Sigmoid colon (tissue), 4 donors: Measurements from ENCODE around the gene RARS2.

Experiments
- EP300 ChIP-seq, 4 donors: sonication (generic); formaldehyde crosslinking; IDR thresholded peaks; one replicate each; pipeline ENCODE4 v1.6.1; 2017; ENCODE audit warnings: antibody characterized with exemption in 4 of 4
- POLR2A ChIP-seq, 2 donors: fragments of 450-650 bp; IDR thresholded peaks; one replicate each; pipeline ENCODE4 v1.6.1; 2016; ENCODE audit warnings: antibody characterized with exemption in 2 of 2, mild to moderate bottlenecking in 2 of 2, moderate library complexity in 2 of 2
- TF ChIP-seq, protein P1 (sequence below), 4 experiments: fragments of 450-650 bp in 3 of 4; fragments of 200-600 bp in 1 of 4; IDR thresholded peaks; one replicate each; pipeline ENCODE4 v1.5.1; 2016 to 2019; ENCODE audit warnings: antibody characterized with exemption in 4 of 4, mild to moderate bottlenecking in 3 of 4, moderate library complexity in 2 of 4

DNA sequence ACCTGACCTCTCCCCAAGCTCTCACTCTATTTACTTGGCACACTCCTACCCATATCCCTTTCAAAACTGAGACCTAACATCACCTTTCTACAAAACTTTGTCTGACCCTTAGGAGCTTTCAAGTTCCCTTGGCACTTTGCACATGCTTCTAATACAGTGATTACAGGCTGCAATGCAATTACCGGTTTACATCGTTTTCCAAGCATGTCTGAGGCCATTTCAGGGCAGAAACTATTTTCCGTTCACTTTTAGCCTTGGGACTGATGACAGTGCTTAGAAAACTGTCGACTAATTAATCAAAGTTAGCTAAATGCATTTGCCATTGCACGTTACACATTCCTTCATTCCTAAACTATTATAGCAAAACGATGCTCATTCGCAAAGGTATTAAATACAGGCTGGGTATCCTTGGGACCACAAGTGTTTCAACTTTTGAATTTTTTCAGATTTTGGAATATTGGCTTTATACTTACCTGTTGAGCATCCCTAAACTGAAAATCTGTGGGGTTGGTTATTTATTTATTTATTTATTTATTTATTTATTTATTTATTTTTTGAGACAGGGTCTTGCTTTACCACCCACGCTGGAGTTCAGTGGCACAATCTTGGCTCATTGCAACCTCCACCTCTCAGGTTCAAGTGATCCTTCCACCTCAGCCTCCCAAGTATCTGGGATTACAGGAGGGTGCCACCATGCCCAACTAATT is 3.3 kb downstream of the RARS2 start:
- TF ChIP-seq, protein P1, sequence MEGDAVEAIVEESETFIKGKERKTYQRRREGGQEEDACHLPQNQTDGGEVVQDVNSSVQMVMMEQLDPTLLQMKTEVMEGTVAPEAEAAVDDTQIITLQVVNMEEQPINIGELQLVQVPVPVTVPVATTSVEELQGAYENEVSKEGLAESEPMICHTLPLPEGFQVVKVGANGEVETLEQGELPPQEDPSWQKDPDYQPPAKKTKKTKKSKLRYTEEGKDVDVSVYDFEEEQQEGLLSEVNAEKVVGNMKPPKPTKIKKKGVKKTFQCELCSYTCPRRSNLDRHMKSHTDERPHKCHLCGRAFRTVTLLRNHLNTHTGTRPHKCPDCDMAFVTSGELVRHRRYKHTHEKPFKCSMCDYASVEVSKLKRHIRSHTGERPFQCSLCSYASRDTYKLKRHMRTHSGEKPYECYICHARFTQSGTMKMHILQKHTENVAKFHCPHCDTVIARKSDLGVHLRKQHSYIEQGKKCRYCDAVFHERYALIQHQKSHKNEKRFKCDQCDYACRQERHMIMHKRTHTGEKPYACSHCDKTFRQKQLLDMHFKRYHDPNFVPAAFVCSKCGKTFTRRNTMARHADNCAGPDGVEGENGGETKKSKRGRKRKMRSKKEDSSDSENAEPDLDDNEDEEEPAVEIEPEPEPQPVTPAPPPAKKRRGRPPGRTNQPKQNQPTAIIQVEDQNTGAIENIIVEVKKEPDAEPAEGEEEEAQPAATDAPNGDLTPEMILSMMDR (IDR thresholded peaks at IDR 0.05) = no peak
- no peak for TF ChIP-seq EP300 (IDR thresholded peaks at IDR 0.05)
- TF ChIP-seq POLR2A (IDR thresholded peaks at IDR 0.05) = no peak
